GM12878 (cell line): ENCODE measurements around the gene SNX13. TPM values are rescaled to one million over a fixed set of nuclear protein-coding genes. Genes with fewer than 3 reads are reported as not detected.
A peak's percentile ranks its signal among the peaks of the same experiment; 100 is the strongest.

Experiments used
- ATAC-seq: fragments of 200-7000 bp; cut with Tn5 transposase; 3 replicates; pipeline ENCODE4 v1.9.1; 2020; ENCODE audit warnings: mild to moderate bottlenecking, moderate library complexity
- BruUV-seq: library from RNA; stranded (reverse); fragments of 400-500 nt; replicated peaks from 2 replicates; lab custom pipeline; 2021; lab: Mats Ljungman, UMichigan
- CTCF ChIA-PET: fragments of 300-600 bp; sonication (Branson Sonifier 250); formaldehyde crosslinking; extraction: SDS; loops from one replicate; lab custom pipeline; 2021; ENCODE audit warnings: inconsistent platforms; lab: Yijun Ruan, JAX
- POLR2A ChIA-PET: fragments of 350-600 bp; formaldehyde crosslinking; extraction: SDS; loops from one replicate; lab custom pipeline; 2021; ENCODE audit warnings: inconsistent platforms; lab: Charles Lee
- RAD21 ChIA-PET: fragments of 300-600 bp; sonication (Branson Sonifier 250); formaldehyde crosslinking; loops from one replicate; lab custom pipeline; 2023; ENCODE audit warnings: antibody characterized with exemption; ENCODE audit not compliant: unreplicated experiment; lab: Charles Lee
- SMC1A ChIA-PET: fragments of 300-600 bp; sonication (Branson Sonifier 250); formaldehyde crosslinking; loops from one replicate; lab custom pipeline; 2023; ENCODE audit not compliant: unreplicated experiment, uncharacterized antibody; lab: Charles Lee
- DNase-seq: peaks from one replicate; pipeline ENCODE4 v3.0.0-alpha.2; 2011; ENCODE audit warnings: low read depth, low spot score
- FAIRE-seq: peaks from 3 replicates; lab custom pipeline; 2011; peaks lifted over from hg19 to GRCh38; lab: Jason Lieb, UNC
- H2AFZ ChIP-seq: 2 replicates; pipeline ENCODE4 v1.6.0; 2011; ENCODE audit warnings: low read depth, low read length, control low read depth; ENCODE audit not compliant: control insufficient read depth
- H3K27ac ChIP-seq: 2 replicates; pipeline ENCODE4 v1.5.1; 2011; ENCODE audit warnings: control low read depth; ENCODE audit not compliant: control insufficient read depth, insufficient read depth
- H3K27me3 ChIP-seq, 2 experiments: replicated peaks in 1 of 2; 2 replicates each; pipeline versions ENCODE4 v1.6.0 to v1.6.1; 2011; ENCODE audit warnings: low read length in 1 of 2; ENCODE audit not compliant: control insufficient read depth in 2 of 2, insufficient read depth in 2 of 2
- H3K36me3 ChIP-seq, 2 experiments: 2 replicates each; pipeline ENCODE4 v1.5.1; 2011; ENCODE audit warnings: low read length in 1 of 2; ENCODE audit not compliant: control insufficient read depth in 2 of 2, insufficient read depth in 2 of 2
- H3K4me1 ChIP-seq: 2 replicates; pipeline ENCODE4 v1.6.1; 2011; ENCODE audit warnings: mild to moderate bottlenecking, low read length, moderate library complexity, mixed read lengths; ENCODE audit not compliant: control insufficient read depth, insufficient read depth
- H3K4me2 ChIP-seq: 2 replicates; pipeline ENCODE4 v1.6.0; 2011; ENCODE audit warnings: control low read depth; ENCODE audit not compliant: control insufficient read depth, insufficient read depth
- H3K4me3 ChIP-seq: fragments of 200-600 bp; sonication (generic); 2 replicates; pipeline ENCODE4 v1.5.1; 2016
- H3K79me2 ChIP-seq: 2 replicates; pipeline ENCODE4 v1.6.0; 2011; ENCODE audit warnings: low read length; ENCODE audit not compliant: control insufficient read depth, insufficient read depth
- H3K9ac ChIP-seq: 2 replicates; pipeline ENCODE4 v1.8.0; 2011; ENCODE audit warnings: low read length, control low read depth, mixed read lengths; ENCODE audit not compliant: control insufficient read depth, insufficient read depth
- H3K9me3 ChIP-seq: replicated peaks from 3 replicates; pipeline ENCODE4 v1.5.1; 2011; ENCODE audit warnings: mild to moderate bottlenecking, low read length; ENCODE audit not compliant: control insufficient read depth, insufficient read depth
- H4K20me1 ChIP-seq: 2 replicates; pipeline ENCODE4 v1.6.0; 2011; ENCODE audit not compliant: control insufficient read depth, insufficient read depth
- BHLHE40 ChIP-seq, 2 experiments: fragments of 450-650 bp in 1 of 2; IDR thresholded peaks; 2 replicates each; pipeline ENCODE4 v1.6.1; 2011 to 2017; ENCODE audit warnings: low read depth in 2 of 2, borderline replicate concordance in 1 of 2, improper control_type of control experiment in 1 of 2, low read length in 1 of 2, mild to moderate bottlenecking in 1 of 2
- SUZ12 ChIP-seq: fragments of 200-600 bp; sonication (generic); IDR thresholded peaks from one replicate; pipeline ENCODE4 v1.6.1; 2018; ENCODE audit warnings: antibody characterized with exemption, mild to moderate bottlenecking; ENCODE audit not compliant: unreplicated experiment
- WGBS: methylation state at CpG from one replicate; pipeline ENCODE4 v1.1.6; 2016; ENCODE audit warnings: low lambda C conversion rate; ENCODE audit not compliant: insufficient replicate concordance, insufficient coverage; ENCODE audit errors: missing lambda C conversion rate; 5-methylcytosine and 5-hydroxymethylcytosine counted together
- in situ Hi-C: fragments of 300-500 bp; cut with MboI; formaldehyde crosslinking; loops from 9 replicates; pipeline ENCODE4 v1.14.3; 2018; ENCODE audit warnings: mixed read lengths
- intact Hi-C: fragments of 100-400 bp; cut with micrococcal nuclease; formaldehyde crosslinking; loops from one replicate; pipeline ENCODE4 v1.14.2; 2022; ENCODE audit not compliant: unreplicated experiment
- polyA plus RNA-seq, 11 experiments: library from polyadenylated mRNA; depleted of rRNA in 4 of 11; unstranded in 6 of 11; stranded (reverse) in 5 of 11; fragments of >200 nt; fragmentation: Nextera tagmentation in 4 of 11; fragmentation: Illumina TruSeq in 1 of 11; extraction: Ambion mirVana in 4 of 11; extraction: Trizol in 1 of 11; gene quantifications; 1 replicate in 1 of 11; 2 replicates in 10 of 11; pipeline versions ENCODE4 v1.2.1 to v1.2.3, GENCODE V29; 2011 to 2016; ENCODE audit warnings: inconsistent platforms in 2 of 11, missing spikeins in 2 of 11, low read depth in 1 of 11
- total RNA-seq, 4 experiments: library from RNA; depleted of rRNA in 3 of 4; stranded (reverse); fragments of >200 nt in 3 of 4; fragmentation: Illumina TruSeq in 1 of 4; extraction: Trizol in 1 of 4; gene quantifications; 2 replicates each; pipeline versions ENCODE4 v1.2.1 to v1.2.3, GENCODE V29; 2013 to 2021
- TF ChIP-seq, protein P1 (sequence below), 3 experiments: IDR thresholded peaks in 2 of 3; conservative IDR thresholded peaks in 1 of 3; 2 replicates each; pipeline ENCODE4 v1.5.1; 2011; ENCODE audit warnings: low read depth in 3 of 3, low read length in 3 of 3, mild to moderate bottlenecking in 3 of 3, control low read depth in 2 of 3, moderate library complexity in 2 of 3, inconsistent platforms in 1 of 3, mixed read lengths in 1 of 3; ENCODE audit not compliant: control insufficient read depth in 2 of 3, insufficient read depth in 1 of 3; ENCODE audit errors: extremely low read depth in 1 of 3

The SNX13 gene
- total and polyA plus RNA-seq, 10 of the 15 experiments (the other 5 are each of a cell fraction or from before 2014, with no cell fraction given) = 2.2 to 17.1 (median 11.9) TPM

DNA sequence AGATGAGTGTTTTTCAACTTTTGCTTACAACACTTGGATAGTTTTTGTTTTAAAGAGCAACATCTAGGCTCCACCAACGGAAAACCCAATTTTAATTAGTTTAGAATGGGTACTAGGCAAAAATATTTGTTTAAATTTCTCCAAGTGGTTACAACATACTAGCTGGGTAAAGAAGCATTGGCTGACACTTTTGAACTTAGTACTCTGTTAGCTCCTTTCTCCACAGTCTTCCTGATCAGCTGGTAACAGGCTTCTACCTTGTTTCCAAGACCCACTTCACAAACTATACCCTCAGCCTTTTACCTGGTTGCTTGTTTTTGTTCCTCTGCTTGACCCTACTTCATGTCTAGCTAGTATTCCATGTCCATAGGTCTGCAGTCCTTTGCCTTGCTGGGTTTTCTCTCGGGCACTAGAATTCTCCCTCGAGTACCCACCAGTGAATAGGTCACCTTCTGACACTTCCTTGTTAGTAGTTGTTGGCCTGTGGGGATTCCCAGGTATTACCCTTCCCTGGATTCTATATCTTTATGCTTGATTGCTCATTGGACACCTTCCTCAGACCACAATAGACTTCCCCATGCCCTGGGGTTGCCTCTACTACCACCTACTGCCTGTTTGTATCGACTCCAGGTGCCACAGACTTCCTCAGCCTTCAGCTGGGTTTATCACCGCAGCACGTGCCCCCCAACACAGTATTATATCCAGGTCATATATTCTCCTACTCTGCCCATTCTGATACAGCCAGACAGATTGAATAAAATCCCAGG is 45.4 kb upstream of the SNX13 start:
- no peaks in the 10 kb centered on the region for H4K20me1 ChIP-seq
- WGBS = 39% methylated on average over 6 of the region's 6 CpGs
- H3K27ac ChIP-seq = no peak overlapping the region
- intact Hi-C loops = no loop called here
- FAIRE-seq (no peak), ATAC-seq (no peak)
- H3K27me3 ChIP-seq = no peaks in the 10 kb centered on the region
- no peak overlapping the region for H3K9ac ChIP-seq
- no peak overlapping the region for H3K4me3 ChIP-seq
- POLR2A ChIA-PET = no interaction called here
- H3K9me3 ChIP-seq = no peaks in the 10 kb centered on the region
- SMC1A ChIA-PET = interaction anchor here (1.8 kb wide), 1 partner anchor 215 kb away, joined by 11 read pairs; no protein-coding TSS in a partner anchor
- no peak overlapping the region for H2AFZ ChIP-seq
- RAD21 ChIA-PET = interaction anchor here (0.8 to 1.3 kb wide), 3 partner anchors 11 to 302 kb away, joined by 3 to 6 read pairs (median 3); no protein-coding TSS in a partner anchor
- no peak overlapping the region for H3K4me2 ChIP-seq
- no peaks in the 10 kb centered on the region for H3K79me2 ChIP-seq
- CTCF ChIA-PET = interaction anchor here (1.4 to 9.9 kb wide), 2 partner anchors 211 to 215 kb away, joined by 3 to 193 read pairs; no protein-coding TSS in a partner anchor
- TF ChIP-seq BHLHE40 (IDR thresholded peaks at IDR 0.05; ENCODE audit: borderline replicate concordance in 1 of 2, low read depth in 2 of 2, low read length in 1 of 2) = 0 out of 4 replicates have a peak, but pooled peaks of 1 of the 2 experiments have one; percentile 9
- TF ChIP-seq SUZ12 = no peak
- TF ChIP-seq, protein P1, sequence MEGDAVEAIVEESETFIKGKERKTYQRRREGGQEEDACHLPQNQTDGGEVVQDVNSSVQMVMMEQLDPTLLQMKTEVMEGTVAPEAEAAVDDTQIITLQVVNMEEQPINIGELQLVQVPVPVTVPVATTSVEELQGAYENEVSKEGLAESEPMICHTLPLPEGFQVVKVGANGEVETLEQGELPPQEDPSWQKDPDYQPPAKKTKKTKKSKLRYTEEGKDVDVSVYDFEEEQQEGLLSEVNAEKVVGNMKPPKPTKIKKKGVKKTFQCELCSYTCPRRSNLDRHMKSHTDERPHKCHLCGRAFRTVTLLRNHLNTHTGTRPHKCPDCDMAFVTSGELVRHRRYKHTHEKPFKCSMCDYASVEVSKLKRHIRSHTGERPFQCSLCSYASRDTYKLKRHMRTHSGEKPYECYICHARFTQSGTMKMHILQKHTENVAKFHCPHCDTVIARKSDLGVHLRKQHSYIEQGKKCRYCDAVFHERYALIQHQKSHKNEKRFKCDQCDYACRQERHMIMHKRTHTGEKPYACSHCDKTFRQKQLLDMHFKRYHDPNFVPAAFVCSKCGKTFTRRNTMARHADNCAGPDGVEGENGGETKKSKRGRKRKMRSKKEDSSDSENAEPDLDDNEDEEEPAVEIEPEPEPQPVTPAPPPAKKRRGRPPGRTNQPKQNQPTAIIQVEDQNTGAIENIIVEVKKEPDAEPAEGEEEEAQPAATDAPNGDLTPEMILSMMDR (IDR thresholded peaks at IDR 0.05 in 2 of 3, conservative IDR thresholded peaks at IDR 0.05 in 1 of 3; ENCODE audit: control insufficient read depth in 2 of 3, extremely low read depth in 1 of 3, insufficient read depth in 1 of 3, low read depth in 3 of 3, low read length in 3 of 3) = 0 out of 6 replicates have a peak, but pooled peaks of 1 of the 3 experiments have one; percentile 2
- TF ChIP-seq, all 136 proteins: peak for 2
- Histone ChIP-seq H3K36me3 (no peaks in the 10 kb centered on the region), H3K4me1 (no peaks in the 10 kb centered on the region)
- no TSS peak for BruUV-seq
- in situ Hi-C loops = no loop called here
- no peak for DNase-seq
